COR-L47 (cell line): Measurements from ENCODE around the gene P2RX5.
A peak's percentile ranks its signal among the peaks of the same experiment; 100 is the strongest.

Source experiments
- DNase-seq: peaks from one replicate; lab custom pipeline; 2025; lab: John Stamatoyannopoulos, UW

Gene P2RX5

GRCh38 chr17:3656755-3657587 lies 39.0 kb downstream of the P2RX5 start:
- DNase-seq = no peak

GRCh38 chr17:3656353-3656752 lies 39.6 kb downstream of the P2RX5 start:
- DNase-seq = no peak

- no peak for DNase-seq
Measured at GRCh38 chr17:3655766-3656165, 40.2 kb downstream of the P2RX5 start.

GRCh38 chr17:3647769-3648555 lies 48.0 kb downstream of the P2RX5 start:
- DNase-seq = no peak

GRCh38 chr17:3647251-3647650 lies 48.7 kb downstream of the P2RX5 start:
- DNase-seq = no peak

- no peak for DNase-seq
Measured at GRCh38 chr17:3645310-3645709, 50.6 kb downstream of the P2RX5 start.

GRCh38 chr17:3643889-3644349 lies 52.0 kb downstream of the P2RX5 start:
- no peak for DNase-seq

- no peak for DNase-seq
Measured at GRCh38 chr17:3641717-3642486, 54.1 kb downstream of the P2RX5 start.

- no peak for DNase-seq
Measured at GRCh38 chr17:3641014-3641413, 54.9 kb downstream of the P2RX5 start.

- DNase-seq = no peak
Measured at GRCh38 chr17:3639981-3640596, 55.9 kb downstream of the P2RX5 start.

- no peak for DNase-seq
Measured at GRCh38 chr17:3636908-3637373, 59.0 kb downstream of the P2RX5 start.

GRCh38 chr17:3636154-3636907 lies 59.6 kb downstream of the P2RX5 start, which contains the start of the genes CTNS and SHPK:
CTNS (plus strand) TSS chr17:3636760; CDS start chr17:3640207, 3,447 bp downstream.
SHPK (minus strand) TSS chr17:3636250; CDS start chr17:3636219, 31 bp downstream.
- DNase-seq = peak; percentile 76

GRCh38 chr17:3635474-3636153 lies 60.3 kb downstream of the P2RX5 start:
- DNase-seq = no peak

GRCh38 chr17:3632287-3632686 lies 63.7 kb downstream of the P2RX5 start:
- DNase-seq = no peak

GRCh38 chr17:3630781-3631180 lies 65.2 kb downstream of the P2RX5 start:
- DNase-seq = no peak

GRCh38 chr17:3627769-3628167 lies 68.2 kb downstream of the P2RX5 start:
- DNase-seq = no peak

GRCh38 chr17:3626831-3627768 lies 68.9 kb downstream of the P2RX5 start:
- no peak for DNase-seq
